Loucy (cell line): ENCODE measurements around the gene PFKM.

Experiments used
- H2AFZ ChIP-seq: fragments of 200-600 bp; sonication (generic); 2 replicates; pipeline ENCODE4 v1.6.0; 2016; ENCODE audit warnings: antibody characterized with exemption, mild to moderate bottlenecking, low read length, moderate library complexity
- H3F3A ChIP-seq: fragments of 200-600 bp; 2 replicates; pipeline ENCODE4 v1.6.0; 2016; ENCODE audit warnings: antibody characterized with exemption, low read depth, mild to moderate bottlenecking
- H3K27me3 ChIP-seq: fragments of 200-600 bp; sonication (generic); 2 replicates; pipeline ENCODE4 v1.6.1; 2014; ENCODE audit warnings: low read length, mild to moderate bottlenecking; ENCODE audit not compliant: insufficient read depth, poor library complexity, severe bottlenecking
- H3K36me3 ChIP-seq: fragments of 200-600 bp; sonication (generic); 2 replicates; pipeline ENCODE4 v1.6.1; 2016; ENCODE audit warnings: low read length; ENCODE audit not compliant: insufficient read depth
- H3K4me1 ChIP-seq: fragments of 200-600 bp; sonication (generic); 2 replicates; pipeline ENCODE4 v1.5.1; 2014; ENCODE audit warnings: low read length, mild to moderate bottlenecking; ENCODE audit not compliant: insufficient read depth, poor library complexity, severe bottlenecking
- H3K4me2 ChIP-seq: fragments of 200-600 bp; sonication (generic); 2 replicates; pipeline ENCODE4 v1.6.0; 2014; ENCODE audit warnings: antibody characterized with exemption, low read length, low read depth, mild to moderate bottlenecking; ENCODE audit not compliant: poor library complexity, severe bottlenecking
- H3K4me3 ChIP-seq: fragments of 200-600 bp; sonication (generic); 2 replicates; pipeline ENCODE4 v1.5.1; 2014; ENCODE audit warnings: low read length, mild to moderate bottlenecking, mixed read lengths; ENCODE audit not compliant: poor library complexity, severe bottlenecking
- H3K79me2 ChIP-seq: fragments of 200-600 bp; sonication (generic); 2 replicates; pipeline ENCODE4 v1.6.1; 2014; ENCODE audit warnings: low read length; ENCODE audit not compliant: insufficient read depth
- H3K9ac ChIP-seq: fragments of 200-600 bp; sonication (generic); 2 replicates; pipeline ENCODE4 v1.6.0; 2014; ENCODE audit warnings: mild to moderate bottlenecking, low read depth, low read length, moderate library complexity; ENCODE audit not compliant: poor library complexity, severe bottlenecking
- H3K9me2 ChIP-seq: fragments of 200-600 bp; sonication (generic); replicated peaks from 2 replicates; pipeline ENCODE4 v1.6.1; 2016; ENCODE audit warnings: low read depth, low read length, mixed read lengths
- H3K9me3 ChIP-seq: fragments of 200-600 bp; sonication (generic); 2 replicates; pipeline ENCODE4 v1.6.1; 2014; ENCODE audit warnings: mild to moderate bottlenecking, antibody characterized with exemption, low read length, low read depth; ENCODE audit not compliant: insufficient read depth
- H4K20me1 ChIP-seq: fragments of 200-600 bp; sonication (generic); 2 replicates; pipeline ENCODE4 v1.6.0; 2014; ENCODE audit warnings: antibody characterized with exemption, low read length, mild to moderate bottlenecking; ENCODE audit not compliant: insufficient read depth, poor library complexity, severe bottlenecking
- CTCF ChIP-seq: fragments of 200-600 bp; sonication (generic); conservative IDR thresholded peaks from 2 replicates; pipeline ENCODE4 v1.5.1; 2014; ENCODE audit warnings: mild to moderate bottlenecking, antibody characterized with exemption, low read length
- EZH2phosphoT487 ChIP-seq: fragments of 200-600 bp; IDR thresholded peaks from 2 replicates; pipeline ENCODE4 v1.6.1; 2018; ENCODE audit warnings: antibody characterized with exemption, mild to moderate bottlenecking, moderate library complexity, borderline replicate concordance

The PFKM gene

GRCh38 chr12:48104531-48104930 lies 14.6 kb upstream of the PFKM start:
- Histone ChIP-seq H3F3A (no peaks in the 10 kb centered on the region), H3K9me3 (no peaks in the 10 kb centered on the region), H2AFZ (no peak overlapping the region), H3K4me2 (peak overlapping the region; percentile 97), H4K20me1 (peaks cover 23% of the 10 kb centered on the region), H3K27me3 (no peaks in the 10 kb centered on the region), H3K9me2 (no peaks in the 10 kb centered on the region), H3K79me2 (peaks cover 65% of the 10 kb centered on the region), H3K9ac (peak overlapping the region; percentile 86), H3K36me3 (no peaks in the 10 kb centered on the region), H3K4me3 (peak overlapping the region; percentile 88), H3K4me1 (peaks cover 37% of the 10 kb centered on the region)
- TF ChIP-seq CTCF (no peak), EZH2phosphoT487 (no peak)

GRCh38 chr12:48105321-48105866 lies 13.8 kb upstream of the PFKM start:
- peak overlapping the region; percentile 86 for H3K9ac ChIP-seq
- H3K9me2 ChIP-seq: no peaks in the 10 kb centered on the region
- H2AFZ ChIP-seq: peak overlapping the region; percentile 96
- H4K20me1 ChIP-seq: peaks cover 20% of the 10 kb centered on the region
- H3K36me3 ChIP-seq: no peaks in the 10 kb centered on the region
- H3K4me1 ChIP-seq: peaks cover 33% of the 10 kb centered on the region
- no peaks in the 10 kb centered on the region for H3K27me3 ChIP-seq
- peaks cover 57% of the 10 kb centered on the region for H3K79me2 ChIP-seq
- peak overlapping the region; percentile 88 for H3K4me3 ChIP-seq
- peak overlapping the region; percentile 97 for H3K4me2 ChIP-seq
- no peak for TF ChIP-seq CTCF
- TF ChIP-seq EZH2phosphoT487: no peak
- no peaks in the 10 kb centered on the region for H3K9me3 ChIP-seq
- no peaks in the 10 kb centered on the region for H3F3A ChIP-seq

GRCh38 chr12:48105867-48106680 lies 13.1 kb upstream of the PFKM start, which contains the start of gene SENP1:
Gene SENP1 (minus strand): TSS chr12:48106079. CDS start chr12:48101472, 4,607 bp downstream.
- Histone ChIP-seq H3K79me2 (peaks cover 50% of the 10 kb centered on the region), H3K9ac (peak within 1 kb of the TSS; percentile 86), H3K27me3 (no peaks in the 10 kb centered on the region), H3K4me2 (peak within 1 kb of the TSS; percentile 97), H3K4me3 (peak within 1 kb of the TSS; percentile 88), H3K9me2 (no peaks in the 10 kb centered on the region), H3K9me3 (no peaks in the 10 kb centered on the region), H3K36me3 (no peaks in the 10 kb centered on the region), H3F3A (no peaks in the 10 kb centered on the region), H4K20me1 (peaks cover 20% of the 10 kb centered on the region), H2AFZ (peak within 1 kb of the TSS; percentile 96), H3K4me1 (peaks cover 33% of the 10 kb centered on the region)
- TF ChIP-seq CTCF (no peak), EZH2phosphoT487 (no peak)
